Fibroblast of lung (primary cell): Measurements from ENCODE around the gene UBE2Q2. TPM values are rescaled to one million over a fixed set of nuclear protein-coding genes. Genes with fewer than 3 reads are reported as not detected.

Experiments
- DNase-seq, 2 donors: peaks; one replicate each; pipeline versions ENCODE4 v3.0.0 to v3.0.0-alpha.2; 2010; ENCODE audit warnings: low read depth in 2 of 2
- H2AFZ ChIP-seq: 2 replicates; pipeline ENCODE4 v1.5.1; 2012; ENCODE audit warnings: low read length, control low read depth, inconsistent platforms
- H3K27ac ChIP-seq: 2 replicates; pipeline ENCODE4 v1.5.1; 2011; ENCODE audit warnings: low read length, control low read depth; ENCODE audit not compliant: insufficient read depth
- H3K27me3 ChIP-seq: 2 replicates; pipeline ENCODE4 v1.5.1; 2011; ENCODE audit warnings: mild to moderate bottlenecking, low read length; ENCODE audit not compliant: control insufficient read depth, insufficient read depth
- H3K36me3 ChIP-seq: 2 replicates; pipeline ENCODE4 v1.5.1; 2011; ENCODE audit warnings: low read length; ENCODE audit not compliant: control insufficient read depth, insufficient read depth
- H3K4me1 ChIP-seq: 2 replicates; pipeline ENCODE4 v1.5.1; 2011; ENCODE audit warnings: low read length; ENCODE audit not compliant: control insufficient read depth, insufficient read depth; ENCODE audit errors: extremely low read depth
- H3K4me2 ChIP-seq: 2 replicates; pipeline ENCODE4 v1.5.1; 2011; ENCODE audit warnings: low read length, control low read depth; ENCODE audit not compliant: insufficient read depth; ENCODE audit errors: extremely low read depth
- H3K4me3 ChIP-seq, 4 experiments: fragments of 200-600 bp in 1 of 4; sonication (generic) in 1 of 4; replicated peaks in 1 of 4; 2 replicates each; pipeline ENCODE4 v1.5.1; 2011 to 2016; ENCODE audit warnings: low read length in 4 of 4, low read depth in 3 of 4, mild to moderate bottlenecking in 3 of 4, control low read depth in 2 of 4, inconsistent platforms in 1 of 4, mixed read lengths in 1 of 4; ENCODE audit not compliant: insufficient read depth in 1 of 4; ENCODE audit errors: control extremely low read depth in 1 of 4
- H3K79me2 ChIP-seq: 2 replicates; pipeline ENCODE4 v1.5.1; 2012; ENCODE audit warnings: mild to moderate bottlenecking, low read length, inconsistent platforms; ENCODE audit not compliant: control insufficient read depth, insufficient read depth
- H3K9ac ChIP-seq: 2 replicates; pipeline ENCODE4 v1.5.1; 2011; ENCODE audit warnings: mild to moderate bottlenecking, low read length, control low read depth; ENCODE audit not compliant: insufficient read depth
- H3K9me3 ChIP-seq: 2 replicates; pipeline ENCODE4 v1.5.1; 2012; ENCODE audit warnings: low read depth, low read length; ENCODE audit not compliant: control insufficient read depth, insufficient read depth
- H4K20me1 ChIP-seq: 2 replicates; pipeline ENCODE4 v1.5.1; 2011; ENCODE audit warnings: low read length; ENCODE audit not compliant: control insufficient read depth, insufficient read depth; ENCODE audit errors: extremely low read depth
- EZH2 ChIP-seq: IDR thresholded peaks from 2 replicates; pipeline ENCODE4 v1.5.1; 2012; ENCODE audit warnings: low read length, control low read depth, mild to moderate bottlenecking; ENCODE audit errors: missing control alignments
- polyA plus RNA-seq, 2 donors: library from polyadenylated mRNA; depleted of rRNA in 1 of 2; stranded (reverse) in 1 of 2; unstranded in 1 of 2; fragments of >200 nt; gene quantifications; 2 replicates each; pipeline ENCODE4 v1.2.1, GENCODE V29; 2011 to 2012; ENCODE audit warnings: missing spikeins in 1 of 2
- total RNA-seq: library from RNA; depleted of rRNA; stranded (reverse); fragments of >200 nt; gene quantifications from 2 replicates; pipeline ENCODE4 v1.2.1, GENCODE V29; 2014
- TF ChIP-seq, protein P1 (sequence below), 2 donors: IDR thresholded peaks in 1 of 2; conservative IDR thresholded peaks in 1 of 2; 1 replicate in 1 of 2; 2 replicates in 1 of 2; pipeline ENCODE4 v1.5.1; 2011 to 2012; ENCODE audit warnings: low read length in 2 of 2, control low read depth in 1 of 2, inconsistent platforms in 1 of 2, low read depth in 1 of 2, mild to moderate bottlenecking in 1 of 2

The UBE2Q2 gene
- total and polyA plus RNA-seq, 2 donors (not counting 1 experiment from before 2014, with no cell fraction given): 55.7 to 62.6 TPM

DNA sequence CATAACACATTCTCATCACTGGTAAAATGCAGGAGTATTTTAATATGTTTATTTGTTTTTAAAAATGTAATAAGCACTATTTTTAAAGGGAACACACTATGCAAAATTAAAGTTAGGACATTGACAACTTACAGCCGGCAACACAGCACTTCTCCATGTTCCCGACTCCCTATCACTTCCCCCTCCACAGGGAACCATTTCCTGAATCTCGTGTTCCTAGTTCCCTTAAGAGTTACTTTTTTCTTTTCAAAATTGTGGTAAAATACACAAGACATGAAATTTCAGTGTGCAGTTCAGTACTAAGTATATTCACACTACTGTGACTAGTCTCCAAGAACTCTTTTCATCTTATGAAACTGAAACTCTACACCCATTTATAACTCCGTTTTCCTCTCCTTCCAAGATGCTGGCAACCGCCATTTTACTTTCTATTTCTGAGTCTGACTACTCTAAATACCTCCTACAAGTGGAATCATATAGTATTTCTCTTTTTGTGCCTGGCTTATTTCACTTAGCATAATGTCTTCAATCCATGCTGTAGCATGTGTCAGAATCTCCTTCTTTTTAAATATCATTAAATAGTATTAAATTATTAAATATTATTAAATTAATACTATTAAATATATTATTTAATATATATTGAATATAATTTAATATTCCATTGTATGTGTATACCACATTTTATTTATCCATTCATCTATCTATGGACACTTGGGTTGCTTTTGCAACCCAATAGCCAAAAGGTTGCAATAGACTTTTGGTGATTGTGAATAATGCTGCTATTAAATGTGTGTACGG, 25.9 kb upstream of the UBE2Q2 start:
- H3K4me1 ChIP-seq: no peaks in the 10 kb centered on the region
- TF ChIP-seq, protein P1, sequence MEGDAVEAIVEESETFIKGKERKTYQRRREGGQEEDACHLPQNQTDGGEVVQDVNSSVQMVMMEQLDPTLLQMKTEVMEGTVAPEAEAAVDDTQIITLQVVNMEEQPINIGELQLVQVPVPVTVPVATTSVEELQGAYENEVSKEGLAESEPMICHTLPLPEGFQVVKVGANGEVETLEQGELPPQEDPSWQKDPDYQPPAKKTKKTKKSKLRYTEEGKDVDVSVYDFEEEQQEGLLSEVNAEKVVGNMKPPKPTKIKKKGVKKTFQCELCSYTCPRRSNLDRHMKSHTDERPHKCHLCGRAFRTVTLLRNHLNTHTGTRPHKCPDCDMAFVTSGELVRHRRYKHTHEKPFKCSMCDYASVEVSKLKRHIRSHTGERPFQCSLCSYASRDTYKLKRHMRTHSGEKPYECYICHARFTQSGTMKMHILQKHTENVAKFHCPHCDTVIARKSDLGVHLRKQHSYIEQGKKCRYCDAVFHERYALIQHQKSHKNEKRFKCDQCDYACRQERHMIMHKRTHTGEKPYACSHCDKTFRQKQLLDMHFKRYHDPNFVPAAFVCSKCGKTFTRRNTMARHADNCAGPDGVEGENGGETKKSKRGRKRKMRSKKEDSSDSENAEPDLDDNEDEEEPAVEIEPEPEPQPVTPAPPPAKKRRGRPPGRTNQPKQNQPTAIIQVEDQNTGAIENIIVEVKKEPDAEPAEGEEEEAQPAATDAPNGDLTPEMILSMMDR (conservative IDR thresholded peaks at IDR 0.05 in 1 of 2, IDR thresholded peaks at IDR 0.05 in 1 of 2; ENCODE audit: low read depth in 1 of 2, low read length in 2 of 2): no peak
- TF ChIP-seq EZH2: no peak
- no peaks in the 10 kb centered on the region for H3K79me2 ChIP-seq
- no peaks in the 10 kb centered on the region for H3K9me3 ChIP-seq
- peak overlapping the region; percentile 34 for H3K4me2 ChIP-seq
- peak in 1 of 2 donors; percentile 28 for DNase-seq
- no peak overlapping the region for H3K9ac ChIP-seq
- H3K27ac ChIP-seq: no peak overlapping the region
- peak overlapping the region; percentile 1 for H2AFZ ChIP-seq
- H3K4me3 ChIP-seq: peak overlapping the region in 2 of 4 experiments; percentile 9 to 33
- no peaks in the 10 kb centered on the region for H3K27me3 ChIP-seq
- no peaks in the 10 kb centered on the region for H4K20me1 ChIP-seq
- H3K36me3 ChIP-seq: no peaks in the 10 kb centered on the region

GRCh38 chr15:75820206-75820605, 23.0 kb upstream of the UBE2Q2 start:
- Histone ChIP-seq H2AFZ (no peak overlapping the region), H3K9ac (no peak overlapping the region)
- no peak for TF ChIP-seq EZH2
- TF ChIP-seq, protein P1 (conservative IDR thresholded peaks at IDR 0.05 in 1 of 2, IDR thresholded peaks at IDR 0.05 in 1 of 2; ENCODE audit: low read depth in 1 of 2, low read length in 2 of 2): no peak

GRCh38 chr15:75821786-75822345, 21.4 kb upstream of the UBE2Q2 start:
- no peak overlapping the region for H3K27ac ChIP-seq
- no peak for DNase-seq
- no peaks in the 10 kb centered on the region for H3K4me1 ChIP-seq
- H3K27me3 ChIP-seq: no peaks in the 10 kb centered on the region
- H3K36me3 ChIP-seq: no peaks in the 10 kb centered on the region
- no peaks in the 10 kb centered on the region for H4K20me1 ChIP-seq
- no peak overlapping the region for H3K4me3 ChIP-seq
- no peaks in the 10 kb centered on the region for H3K9me3 ChIP-seq
- H3K9ac ChIP-seq: no peak overlapping the region
- TF ChIP-seq, protein P1 (conservative IDR thresholded peaks at IDR 0.05 in 1 of 2, IDR thresholded peaks at IDR 0.05 in 1 of 2; ENCODE audit: low read depth in 1 of 2, low read length in 2 of 2): no peak
- TF ChIP-seq EZH2: no peak
- no peak overlapping the region for H2AFZ ChIP-seq
- H3K79me2 ChIP-seq: no peaks in the 10 kb centered on the region
- no peak overlapping the region for H3K4me2 ChIP-seq

More at GRCh38 chr15:75820206-75820605, 23.0 kb upstream of the UBE2Q2 start:
- Histone ChIP-seq H3K4me2 (no peak overlapping the region), H3K27ac (no peak overlapping the region), H3K36me3 (no peaks in the 10 kb centered on the region), H3K79me2 (no peaks in the 10 kb centered on the region), H3K9me3 (no peaks in the 10 kb centered on the region), H3K4me1 (no peaks in the 10 kb centered on the region), H3K27me3 (no peaks in the 10 kb centered on the region), H4K20me1 (no peaks in the 10 kb centered on the region), H3K4me3 (no peak overlapping the region)
- DNase-seq: no peak
